ENCODE results near the gene CPNE5.

- TF ChIP-seq FOXM1 (IDR thresholded peaks at IDR 0.05; ENCODE audit: borderline replicate concordance), result no peak
- TF ChIP-seq ELF4 (IDR thresholded peaks at IDR 0.05), result no peak
- no peak for TF ChIP-seq NFRKB (IDR thresholded peaks at IDR 0.05)
- no peak for TF ChIP-seq BHLHE40 (IDR thresholded peaks at IDR 0.05; ENCODE audit: borderline replicate concordance)
- no peak for TF ChIP-seq PKNOX1 (IDR thresholded peaks at IDR 0.05)
- no peak for TF ChIP-seq SP1 (IDR thresholded peaks at IDR 0.05)
- TF ChIP-seq LEF1 (IDR thresholded peaks at IDR 0.05; ENCODE audit: borderline replicate concordance), result no peak
- no peak for TF ChIP-seq SUZ12 (IDR thresholded peaks at IDR 0.05)
Measured at GRCh38 chr6:36698871-36699271, 140.4 kb downstream of the CPNE5 start.
